ENCODE results near the gene ACSL5. TPM values are rescaled to one million over a fixed set of nuclear protein-coding genes. Genes with fewer than 3 reads are reported as not detected.
"Not testable (repeated sequence)": the region's sequence is repeated elsewhere in the genome, so short reads cannot be mapped to it uniquely, and the experiment has no call there.

The ACSL5 gene
- polyA plus RNA-seq, 1 donor (not counting 4 experiments of a cell fraction or from before 2014, with no cell fraction given): 0.04 TPM

DNA sequence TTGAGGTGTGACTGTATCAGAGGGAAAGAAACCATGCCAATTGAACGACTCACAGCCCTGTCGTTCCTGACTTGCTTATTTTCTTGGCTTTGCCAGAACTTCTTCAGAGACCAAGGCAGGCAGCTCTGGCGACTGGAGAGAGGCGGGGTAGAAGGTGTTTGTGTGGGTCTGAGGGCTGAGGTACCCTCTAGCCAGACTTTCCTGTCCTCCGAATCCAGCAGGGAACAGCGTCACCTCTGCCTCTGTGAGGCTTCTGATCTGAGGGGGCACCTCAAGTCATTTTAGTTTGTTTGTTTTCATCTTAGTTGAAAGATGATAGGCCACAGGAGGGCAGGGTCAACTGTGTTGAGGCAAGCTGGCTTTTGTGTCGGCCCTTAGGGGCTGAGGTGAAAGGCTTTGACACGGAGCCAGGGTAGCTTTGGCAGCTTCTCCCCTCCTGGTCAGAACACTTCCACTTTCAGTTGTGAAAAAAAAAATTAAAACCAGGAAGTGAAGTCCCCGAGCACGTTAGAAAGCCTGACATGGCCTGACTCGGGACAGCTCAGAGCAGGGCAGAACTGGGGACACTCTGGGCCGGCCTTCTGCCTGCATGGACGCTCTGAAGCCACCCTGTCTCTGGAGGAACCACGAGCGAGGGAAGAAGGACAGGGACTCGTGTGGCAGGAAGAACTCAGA is 1.9 kb downstream of the ACSL5 start:
- no peaks in the 10 kb centered on the region for H3K27me3 ChIP-seq (ENCODE audit: control insufficient read depth, extremely low read depth, insufficient read depth, low read length)
- no peaks in the 10 kb centered on the region for H4K20me1 ChIP-seq (ENCODE audit: control insufficient read depth, extremely low read depth, insufficient read depth, low read length)
- H3K4me2 ChIP-seq (ENCODE audit: control insufficient read depth, extremely low read depth, insufficient read depth, low read depth, low read length): no peak overlapping the region
- no peaks in the 10 kb centered on the region for H3K36me3 ChIP-seq (ENCODE audit: control insufficient read depth in 2 of 2, extremely low read depth in 1 of 2, insufficient read depth in 2 of 2, low read length in 2 of 2)
- no peak overlapping the region for H3K27ac ChIP-seq (ENCODE audit: control insufficient read depth, insufficient read depth, low read length)
- H3K4me3 ChIP-seq (ENCODE audit: control insufficient read depth in 2 of 3, extremely low read depth in 1 of 3, insufficient read depth in 2 of 3, low read depth in 1 of 3, low read length in 3 of 3): no peak overlapping the region
- dilution Hi-C loops (cut with MboI; ENCODE audit: extremely low pct_ligation_motif_present, low sequenced_read_pairs): no loop called here
- H3K9ac ChIP-seq (ENCODE audit: control insufficient read depth, extremely low read depth, insufficient read depth, low read length): no peak overlapping the region
- H3K9me1 ChIP-seq (ENCODE audit: control insufficient read depth, extremely low read depth, insufficient read depth, low read length): no peaks in the 10 kb centered on the region
- H2AFZ ChIP-seq (ENCODE audit: control insufficient read depth, low read length): peak overlapping the region; percentile 4
- FAIRE-seq (no peak), DNase-seq (ENCODE audit: low read depth, low spot score) (no peak)
- no peaks in the 10 kb centered on the region for H3K79me2 ChIP-seq (ENCODE audit: control insufficient read depth, insufficient read depth, low read length)
- TF ChIP-seq, protein P1, sequence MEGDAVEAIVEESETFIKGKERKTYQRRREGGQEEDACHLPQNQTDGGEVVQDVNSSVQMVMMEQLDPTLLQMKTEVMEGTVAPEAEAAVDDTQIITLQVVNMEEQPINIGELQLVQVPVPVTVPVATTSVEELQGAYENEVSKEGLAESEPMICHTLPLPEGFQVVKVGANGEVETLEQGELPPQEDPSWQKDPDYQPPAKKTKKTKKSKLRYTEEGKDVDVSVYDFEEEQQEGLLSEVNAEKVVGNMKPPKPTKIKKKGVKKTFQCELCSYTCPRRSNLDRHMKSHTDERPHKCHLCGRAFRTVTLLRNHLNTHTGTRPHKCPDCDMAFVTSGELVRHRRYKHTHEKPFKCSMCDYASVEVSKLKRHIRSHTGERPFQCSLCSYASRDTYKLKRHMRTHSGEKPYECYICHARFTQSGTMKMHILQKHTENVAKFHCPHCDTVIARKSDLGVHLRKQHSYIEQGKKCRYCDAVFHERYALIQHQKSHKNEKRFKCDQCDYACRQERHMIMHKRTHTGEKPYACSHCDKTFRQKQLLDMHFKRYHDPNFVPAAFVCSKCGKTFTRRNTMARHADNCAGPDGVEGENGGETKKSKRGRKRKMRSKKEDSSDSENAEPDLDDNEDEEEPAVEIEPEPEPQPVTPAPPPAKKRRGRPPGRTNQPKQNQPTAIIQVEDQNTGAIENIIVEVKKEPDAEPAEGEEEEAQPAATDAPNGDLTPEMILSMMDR (optimal IDR thresholded peaks at IDR 0.05 in 1 of 3, IDR thresholded peaks at IDR 0.05 in 1 of 3, conservative IDR thresholded peaks at IDR 0.05 in 1 of 3; ENCODE audit: extremely low read depth in 1 of 3, insufficient read depth in 2 of 3, low read length in 3 of 3): no peak
- no peak for TF ChIP-seq EZH2 (IDR thresholded peaks at IDR 0.05; ENCODE audit: low read length)
- no peaks in the 10 kb centered on the region for H3K4me1 ChIP-seq (ENCODE audit: control insufficient read depth, extremely low read depth, insufficient read depth, low read length)
- no peaks in the 10 kb centered on the region for H3K9me3 ChIP-seq (ENCODE audit: control insufficient read depth, low read depth, low read length)

GRCh38 chr10:112376396-112376790 is 2.5 kb downstream of the ACSL5 start:
- no peak overlapping the region for H2AFZ ChIP-seq (ENCODE audit: control insufficient read depth, low read length)
- H3K4me2 ChIP-seq (ENCODE audit: control insufficient read depth, extremely low read depth, insufficient read depth, low read depth, low read length): no peak overlapping the region
- H3K9me3 ChIP-seq (ENCODE audit: control insufficient read depth, low read depth, low read length): no peaks in the 10 kb centered on the region
- H3K4me3 ChIP-seq (ENCODE audit: control insufficient read depth in 2 of 3, extremely low read depth in 1 of 3, insufficient read depth in 2 of 3, low read depth in 1 of 3, low read length in 3 of 3): no peak overlapping the region
- dilution Hi-C loops (cut with MboI; ENCODE audit: extremely low pct_ligation_motif_present, low sequenced_read_pairs): no loop called here
- no peaks in the 10 kb centered on the region for H3K9me1 ChIP-seq (ENCODE audit: control insufficient read depth, extremely low read depth, insufficient read depth, low read length)
- H3K36me3 ChIP-seq (ENCODE audit: control insufficient read depth in 2 of 2, extremely low read depth in 1 of 2, insufficient read depth in 2 of 2, low read length in 2 of 2): no peaks in the 10 kb centered on the region
- no peak overlapping the region for H3K27ac ChIP-seq (ENCODE audit: control insufficient read depth, insufficient read depth, low read length)
- no peaks in the 10 kb centered on the region for H3K4me1 ChIP-seq (ENCODE audit: control insufficient read depth, extremely low read depth, insufficient read depth, low read length)
- FAIRE-seq (no peak), DNase-seq (ENCODE audit: low read depth, low spot score) (no peak)
- no peaks in the 10 kb centered on the region for H3K27me3 ChIP-seq (ENCODE audit: control insufficient read depth, extremely low read depth, insufficient read depth, low read length)
- H3K79me2 ChIP-seq (ENCODE audit: control insufficient read depth, insufficient read depth, low read length): no peaks in the 10 kb centered on the region
- no peaks in the 10 kb centered on the region for H4K20me1 ChIP-seq (ENCODE audit: control insufficient read depth, extremely low read depth, insufficient read depth, low read length)
- no peak overlapping the region for H3K9ac ChIP-seq (ENCODE audit: control insufficient read depth, extremely low read depth, insufficient read depth, low read length)
- TF ChIP-seq EZH2 (IDR thresholded peaks at IDR 0.05; ENCODE audit: low read length): no peak
- TF ChIP-seq, protein P1 (optimal IDR thresholded peaks at IDR 0.05 in 1 of 3, IDR thresholded peaks at IDR 0.05 in 1 of 3, conservative IDR thresholded peaks at IDR 0.05 in 1 of 3; ENCODE audit: extremely low read depth in 1 of 3, insufficient read depth in 2 of 3, low read length in 3 of 3): no peak

GRCh38 chr10:112377116-112377515 is 3.2 kb downstream of the ACSL5 start:
- H3K27ac ChIP-seq (ENCODE audit: control insufficient read depth, insufficient read depth, low read length); H3K4me3 ChIP-seq (ENCODE audit: control insufficient read depth in 2 of 3, extremely low read depth in 1 of 3, insufficient read depth in 2 of 3, low read depth in 1 of 3, low read length in 3 of 3); FAIRE-seq; dilution Hi-C loops (cut with MboI; ENCODE audit: extremely low pct_ligation_motif_present, low sequenced_read_pairs); H3K9me3 ChIP-seq (ENCODE audit: control insufficient read depth, low read depth, low read length); H3K9ac ChIP-seq (ENCODE audit: control insufficient read depth, extremely low read depth, insufficient read depth, low read length); H3K27me3 ChIP-seq (ENCODE audit: control insufficient read depth, extremely low read depth, insufficient read depth, low read length); DNase-seq (ENCODE audit: low read depth, low spot score); H3K79me2 ChIP-seq (ENCODE audit: control insufficient read depth, insufficient read depth, low read length); H2AFZ ChIP-seq (ENCODE audit: control insufficient read depth, low read length); H3K9me1 ChIP-seq (ENCODE audit: control insufficient read depth, extremely low read depth, insufficient read depth, low read length); H3K4me1 ChIP-seq (ENCODE audit: control insufficient read depth, extremely low read depth, insufficient read depth, low read length); H3K4me2 ChIP-seq (ENCODE audit: control insufficient read depth, extremely low read depth, insufficient read depth, low read depth, low read length); H3K36me3 ChIP-seq (ENCODE audit: control insufficient read depth in 2 of 2, extremely low read depth in 1 of 2, insufficient read depth in 2 of 2, low read length in 2 of 2); H4K20me1 ChIP-seq (ENCODE audit: control insufficient read depth, extremely low read depth, insufficient read depth, low read length): not testable (repeated sequence)

Data from keratinocyte (primary cell).